SHP77 (cell line): Measurements from ENCODE around the gene MAN2A1.
"Not testable (repeated sequence)": the region's sequence is repeated elsewhere in the genome, so short reads cannot be mapped to it uniquely, and the experiment has no call there.

Experiments
- DNase-seq, 2 experiments: peaks; one replicate each; lab custom pipeline; 2025; lab: John Stamatoyannopoulos, UW

Gene MAN2A1

GRCh38 chr5:109756543-109757185, 66.9 kb downstream of the MAN2A1 start:
- DNase-seq: no peak

DNA sequence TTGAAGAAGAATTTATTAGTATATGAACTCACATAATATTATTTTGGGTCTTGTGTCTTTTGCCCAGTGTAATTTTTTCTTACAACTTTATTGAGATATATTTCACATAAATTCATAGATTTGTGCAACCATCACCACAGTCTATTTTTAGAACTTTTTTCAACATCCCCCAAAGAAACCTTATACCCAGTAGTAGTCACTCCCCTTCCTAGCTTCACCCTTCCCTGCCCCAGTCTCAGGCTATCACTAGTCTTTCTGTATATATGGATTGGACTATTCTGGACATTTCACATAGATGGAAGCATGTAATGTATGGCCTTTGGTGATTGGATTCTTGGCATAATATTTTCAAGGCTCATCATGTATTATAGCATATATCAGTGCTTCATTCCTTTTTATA, 67.8 kb downstream of the MAN2A1 start:
- DNase-seq: no peak

DNA sequence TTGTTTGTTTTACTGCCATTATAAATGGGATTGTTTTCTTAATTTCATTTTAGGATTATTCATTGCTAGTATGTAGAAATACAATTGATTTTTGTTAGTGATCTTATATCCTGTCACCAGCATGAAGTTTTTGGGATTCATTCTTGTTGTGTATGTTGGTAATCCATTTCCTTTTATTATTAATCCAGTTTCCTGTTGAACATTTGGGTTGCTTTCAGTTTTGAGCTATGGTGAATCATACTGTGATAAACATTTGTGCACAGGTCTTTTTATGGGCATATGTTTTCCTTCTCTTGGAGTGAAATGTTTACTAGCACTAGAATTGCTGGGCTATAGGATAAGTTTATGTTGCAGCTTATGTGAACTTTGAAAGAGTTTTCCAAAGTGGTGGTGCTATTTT, 69.6 kb downstream of the MAN2A1 start:
- no peak for DNase-seq

DNA sequence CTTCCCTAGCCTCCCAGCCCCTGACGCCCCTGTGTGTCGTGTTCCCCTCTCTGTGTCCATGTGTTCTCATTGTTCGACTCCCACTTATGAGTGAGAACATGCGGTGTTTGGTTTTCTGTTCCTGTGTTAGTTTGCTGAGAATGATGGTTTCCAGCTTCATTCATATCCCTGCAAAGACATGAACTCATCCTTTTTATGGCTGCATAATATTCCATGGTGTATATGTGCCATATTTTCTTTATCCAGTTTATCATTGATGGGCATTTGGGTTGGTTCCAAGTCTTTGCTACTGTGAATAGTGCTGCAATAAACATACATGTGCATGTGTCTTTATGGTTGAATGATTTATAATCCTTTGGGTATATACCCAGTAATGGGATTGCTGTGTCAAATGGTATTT, 70.4 kb downstream of the MAN2A1 start:
- not testable (repeated sequence) for DNase-seq

- DNase-seq: no peak
Measured at GRCh38 chr5:109762821-109763220, 73.1 kb downstream of the MAN2A1 start.

DNA sequence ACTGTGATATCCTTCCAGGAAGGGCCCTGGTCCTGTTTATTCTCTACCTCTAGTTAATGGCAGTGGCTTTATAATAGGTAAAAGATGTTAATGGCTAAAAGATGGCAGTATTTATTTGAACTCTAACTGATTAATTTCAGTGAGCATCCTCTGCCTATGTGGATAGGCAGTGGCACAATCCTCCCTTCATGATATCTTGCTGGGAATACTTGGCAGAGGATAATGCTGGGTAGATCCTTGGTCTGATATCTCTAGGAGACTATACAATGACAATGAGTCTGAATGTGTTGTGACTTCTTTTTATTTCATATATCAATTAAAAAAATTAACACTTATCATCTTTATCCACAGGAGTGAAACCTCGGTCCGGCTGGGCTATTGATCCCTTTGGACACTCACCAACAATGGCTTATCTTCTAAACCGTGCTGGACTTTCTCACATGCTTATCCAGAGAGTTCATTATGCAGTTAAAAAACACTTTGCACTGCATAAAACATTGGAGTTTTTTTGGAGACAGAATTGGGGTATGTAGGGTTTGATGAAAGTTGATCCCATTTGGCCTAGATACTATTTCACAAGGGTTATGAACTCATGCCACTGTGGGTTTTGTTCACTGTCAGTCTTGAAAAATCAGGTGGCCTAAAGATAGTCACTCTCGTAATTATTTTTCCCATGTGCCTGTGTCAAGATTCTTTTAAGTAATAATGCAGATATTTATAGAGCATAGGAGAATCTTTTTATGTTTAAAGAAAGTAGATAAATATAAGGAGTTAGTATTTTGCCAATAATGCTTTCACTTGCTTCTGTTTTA, 77.7 kb downstream of the MAN2A1 start:
- DNase-seq: no peak

- no peak for DNase-seq
Measured at GRCh38 chr5:109767997-109768396, 78.3 kb downstream of the MAN2A1 start.

DNA sequence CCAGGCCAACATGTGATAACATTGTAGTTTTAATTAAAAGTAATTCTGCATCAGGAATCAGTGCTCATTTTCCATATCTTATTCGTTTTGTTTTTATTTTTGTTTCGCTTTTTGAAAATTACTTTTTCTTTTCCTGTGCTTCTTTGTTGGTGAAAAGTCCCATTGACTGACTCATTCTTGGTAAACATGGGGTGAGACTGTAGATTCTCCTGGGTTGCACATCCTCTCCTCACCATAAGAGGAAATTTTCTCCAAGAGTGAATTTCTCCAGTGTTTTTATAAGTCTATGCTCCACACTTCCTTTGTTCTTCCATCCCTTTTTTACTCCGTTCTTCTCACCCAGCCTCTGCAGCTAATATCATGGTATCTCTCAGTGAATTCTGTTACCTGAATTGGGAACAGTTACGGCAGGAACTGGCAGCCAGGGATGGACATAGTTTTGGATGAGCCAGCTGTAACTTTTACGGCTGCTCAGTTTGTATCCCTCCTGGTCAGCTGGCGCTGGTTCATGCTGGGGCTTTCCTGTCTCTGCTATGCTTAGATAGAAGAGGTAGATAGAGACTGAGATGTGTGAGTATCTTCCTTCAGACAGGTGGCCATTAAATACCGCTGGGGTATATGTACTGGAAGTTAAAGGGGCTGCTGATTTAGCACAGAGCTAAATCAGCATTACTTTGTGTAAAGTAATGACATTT, 80.0 kb downstream of the MAN2A1 start:
- no peak for DNase-seq

DNA sequence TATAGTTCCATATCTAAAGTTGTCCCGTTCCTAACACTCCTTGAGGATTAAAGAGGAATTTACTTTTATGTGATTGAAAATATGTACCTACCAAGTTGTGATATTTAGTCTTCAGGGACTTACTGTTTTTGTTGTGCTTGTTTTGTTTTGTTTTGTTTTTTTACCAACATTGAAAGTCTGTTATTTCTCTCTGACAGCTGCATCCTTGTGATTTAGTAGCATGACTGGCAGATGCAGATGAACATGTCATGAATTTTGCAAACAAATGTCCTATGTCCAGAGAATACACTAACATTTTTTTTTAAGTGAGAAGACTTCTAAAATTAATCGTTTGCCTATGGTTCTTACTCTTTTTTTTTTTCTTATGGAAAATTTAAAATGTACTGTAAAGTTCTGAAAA, 85.4 kb downstream of the MAN2A1 start:
- DNase-seq: no peak

- no peak for DNase-seq
Measured at GRCh38 chr5:109779036-109779735, 89.5 kb downstream of the MAN2A1 start.

- DNase-seq: no peak
Measured at GRCh38 chr5:109784687-109785086, 95.0 kb downstream of the MAN2A1 start.

- DNase-seq: no peak
Measured at GRCh38 chr5:109786206-109786855, 96.6 kb downstream of the MAN2A1 start.

- DNase-seq: no peak
Measured at GRCh38 chr5:109788596-109788995, 98.9 kb downstream of the MAN2A1 start.

DNA sequence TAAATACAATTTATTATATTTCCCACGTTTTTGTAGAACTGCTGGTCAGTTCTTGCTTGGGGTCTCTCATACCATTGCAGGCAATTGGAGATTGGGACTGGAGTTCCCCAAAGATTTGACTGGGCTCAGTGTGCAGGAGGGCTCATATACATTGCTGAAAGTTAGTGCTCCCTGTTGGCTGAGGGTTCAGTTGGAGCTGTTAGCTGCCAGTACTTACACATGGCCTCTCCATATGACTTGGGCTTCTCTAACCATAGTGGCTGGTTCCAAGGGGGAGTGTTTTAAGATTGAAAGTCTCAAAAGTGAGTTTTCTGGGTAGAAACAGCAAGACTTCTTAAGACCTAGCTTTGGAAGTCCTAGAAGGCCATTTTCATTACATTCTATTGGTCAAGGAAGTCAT, 102.9 kb downstream of the MAN2A1 start:
- DNase-seq: no peak

GRCh38 chr5:109803854-109804253, 114.1 kb downstream of the MAN2A1 start:
- no peak for DNase-seq

DNA sequence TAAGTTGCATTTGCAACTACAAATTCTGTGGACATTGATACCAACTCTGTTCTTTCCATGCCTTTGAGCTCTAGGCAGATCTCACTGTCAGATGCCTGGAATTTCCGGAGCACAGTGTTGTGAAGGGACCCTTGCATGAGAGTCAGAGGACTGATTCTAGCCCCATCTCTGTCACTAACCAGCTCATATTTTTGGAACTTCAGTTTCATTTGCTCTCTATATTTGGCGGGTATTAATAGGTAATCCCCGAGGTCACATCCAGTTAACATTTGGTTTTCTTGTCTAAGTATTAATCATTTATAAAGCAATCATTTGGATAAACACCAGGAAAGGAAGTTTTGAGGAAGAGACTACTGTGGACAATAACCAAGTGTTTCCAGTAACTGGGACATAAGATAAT, 115.7 kb downstream of the MAN2A1 start:
- DNase-seq: no peak

GRCh38 chr5:109805883-109806282, 116.2 kb downstream of the MAN2A1 start:
- DNase-seq: no peak

- no peak for DNase-seq
Measured at GRCh38 chr5:109812698-109813097, 123.0 kb downstream of the MAN2A1 start.

DNA sequence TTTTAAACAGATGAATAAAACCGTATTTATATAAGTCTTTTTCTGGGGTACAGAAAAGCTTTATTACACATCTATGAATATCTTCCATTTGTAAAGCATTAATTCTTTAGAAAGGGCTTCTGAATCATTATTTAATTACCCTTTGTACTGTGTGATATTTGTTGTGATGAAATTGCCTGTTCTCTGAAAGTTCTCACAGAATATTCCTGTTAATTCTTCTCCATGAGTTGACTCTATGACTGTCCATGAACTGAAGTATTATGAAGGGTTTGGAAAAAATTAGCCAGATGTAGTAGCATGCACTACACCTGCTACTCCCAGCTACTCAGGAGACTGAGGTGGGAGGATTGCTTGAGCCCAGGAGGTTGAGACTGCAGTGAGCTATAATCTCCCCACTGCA, 127.0 kb downstream of the MAN2A1 start:
- no peak for DNase-seq

DNA sequence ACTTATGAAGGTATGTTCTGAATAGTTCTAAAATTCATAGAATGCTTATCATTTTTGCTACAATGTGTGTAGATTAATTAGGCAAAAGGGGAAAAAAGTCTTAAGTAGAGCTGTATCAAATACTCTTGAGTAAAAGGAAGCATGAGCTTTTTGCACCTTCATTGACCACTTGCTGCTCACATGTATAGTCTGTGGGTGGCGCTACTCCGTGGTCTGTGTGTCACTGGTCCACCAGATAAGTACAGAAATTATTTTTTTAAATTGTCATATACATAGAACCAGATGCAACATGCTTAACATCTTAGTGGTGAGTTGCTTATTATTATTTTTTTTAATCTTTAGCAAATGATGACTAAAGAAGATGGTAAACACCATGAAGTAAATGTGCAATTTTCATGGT, 130.2 kb downstream of the MAN2A1 start:
- DNase-seq: no peak

DNA sequence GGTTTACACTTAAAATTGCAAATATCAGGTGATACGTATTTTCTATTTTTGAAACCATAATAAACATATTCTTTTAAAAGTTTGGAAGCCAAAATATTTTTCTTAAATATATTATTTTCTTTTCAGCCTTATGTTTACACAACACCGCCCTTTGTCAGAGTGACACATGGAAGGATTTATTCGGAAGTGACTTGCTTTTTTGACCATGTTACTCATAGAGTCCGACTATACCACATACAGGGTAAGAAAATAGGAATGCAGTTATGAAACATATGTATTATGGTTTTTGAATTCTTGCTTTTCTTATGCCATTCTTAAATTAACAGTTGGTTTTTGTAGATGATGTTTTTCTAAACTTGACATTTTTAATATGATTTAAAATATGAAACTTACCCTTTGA, 133.9 kb downstream of the MAN2A1 start:
- no peak for DNase-seq

DNA sequence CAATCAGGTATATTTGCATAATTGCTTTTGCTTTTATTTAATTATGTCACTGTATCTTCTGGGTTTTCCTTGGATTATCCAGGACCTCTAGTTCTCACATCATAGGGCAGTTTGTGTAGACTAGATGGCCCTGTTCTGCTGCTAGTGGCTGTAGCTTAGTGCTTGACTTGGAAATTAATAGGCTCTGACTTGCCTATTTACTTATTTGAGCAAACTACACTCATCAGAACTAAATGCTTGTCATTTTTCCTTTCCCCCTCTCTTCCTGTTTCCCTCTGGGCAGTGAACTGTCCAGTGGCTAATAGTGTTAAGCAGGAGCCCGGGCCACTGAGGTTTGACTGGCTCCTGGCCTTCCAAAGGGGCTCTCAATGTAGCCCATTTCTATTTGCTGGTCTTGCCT, 135.7 kb downstream of the MAN2A1 start:
- no peak for DNase-seq
